ENCODE data around the gene SYT1. TPM values are rescaled to one million over a fixed set of nuclear protein-coding genes. Genes with fewer than 3 reads are reported as not detected.

SYT1 gene
- total and polyA plus RNA-seq, 11 donors, result 0.08 to 0.86 (median 0.16) TPM; not detected in 6

- WGBS, 4 donors, result 50 to 60% (median 57%) methylated on average over 3 of the region's 3 CpGs
- intact Hi-C loops (cut with DNase I), result no loop called here
- TF ChIP-seq POLR2A (IDR thresholded peaks at IDR 0.05), result no peak
- TF ChIP-seq CTCF (IDR thresholded peaks at IDR 0.05), result no peak
Observed at GRCh38 chr12:79127271-79127751, 262.7 kb downstream of the SYT1 start.

GRCh38 chr12:79128956-79129355 is 264.4 kb downstream of the SYT1 start:
- no peak overlapping the region for H3K4me3 ChIP-seq
- H3K4me1 ChIP-seq, result no peaks in the 10 kb centered on the region
- no peak for DNase-seq
- intact Hi-C loops (cut with DNase I), result no loop called here
- no peaks in the 10 kb centered on the region for H3K27me3 ChIP-seq
- TF ChIP-seq CTCF (IDR thresholded peaks at IDR 0.05), result no peak
- no peak for TF ChIP-seq POLR2A (IDR thresholded peaks at IDR 0.05)
- H3K27ac ChIP-seq, result no peak overlapping the region
- H3K9me3 ChIP-seq, result peaks cover 0 to 5% (median 0%) of the 10 kb centered on the region in 12 donors
- 82 to 98% (median 89%) methylated on average over 1 of the region's 1 CpG for WGBS, 4 donors
- no peaks in the 10 kb centered on the region for H3K36me3 ChIP-seq
- no peak for ATAC-seq

More at GRCh38 chr12:79127271-79127751, 262.7 kb downstream of the SYT1 start:
- no peaks in the 10 kb centered on the region for H3K27me3 ChIP-seq
- no peak overlapping the region for H3K27ac ChIP-seq
- H3K36me3 ChIP-seq, result no peaks in the 10 kb centered on the region
- DNase-seq (no peak), ATAC-seq (no peak)
- H3K4me1 ChIP-seq, result no peaks in the 10 kb centered on the region
- H3K4me3 ChIP-seq, result no peak overlapping the region
- no peaks in the 10 kb centered on the region for H3K9me3 ChIP-seq

GRCh38 chr12:79138872-79139271 is 274.3 kb downstream of the SYT1 start:
- ATAC-seq (no peak), DNase-seq (no peak)
- 89 to 92% (median 91%) methylated on average over 6 of the region's 6 CpGs for WGBS, 4 donors
- H3K27me3 ChIP-seq, result no peaks in the 10 kb centered on the region
- TF ChIP-seq CTCF (IDR thresholded peaks at IDR 0.05), result no peak
- intact Hi-C loops (cut with DNase I), result no loop called here
- H3K36me3 ChIP-seq, result no peaks in the 10 kb centered on the region
- H3K27ac ChIP-seq, result no peak overlapping the region
- no peak overlapping the region for H3K4me3 ChIP-seq
- H3K9me3 ChIP-seq, result no peaks in the 10 kb centered on the region
- H3K4me1 ChIP-seq, result no peaks in the 10 kb centered on the region

GRCh38 chr12:79140711-79141110 is 276.1 kb downstream of the SYT1 start:
- Histone ChIP-seq H3K27ac (no peak overlapping the region), H3K4me1 (no peaks in the 10 kb centered on the region), H3K36me3 (no peaks in the 10 kb centered on the region), H3K4me3 (no peak overlapping the region), H3K27me3 (no peaks in the 10 kb centered on the region), H3K9me3 (no peaks in the 10 kb centered on the region)
- TF ChIP-seq POLR2A (IDR thresholded peaks at IDR 0.05) (no peak), CTCF (IDR thresholded peaks at IDR 0.05) (no peak)
- WGBS, 4 donors, result 78 to 94% (median 86%) methylated on average over 1 of the region's 1 CpG
- ATAC-seq (no peak), DNase-seq (no peak)
- intact Hi-C loops (cut with DNase I), result no loop called here
